Right atrium auricular region (tissue), 2 donors: ENCODE measurements around the gene POLR3A. TPM values are rescaled to one million over a fixed set of nuclear protein-coding genes. Genes with fewer than 3 reads are reported as not detected.

Experiments
- DNase-seq: peaks from one replicate; pipeline ENCODE4 v3.0.0-alpha.2; 2019; ENCODE audit warnings: low spot score
- H3K27ac ChIP-seq, 2 donors: fragments of 200-600 bp; sonication (generic); 1 replicate in 1 of 2; 2 replicates in 1 of 2; pipeline ENCODE4 v1.5.1; 2016 to 2019
- H3K27me3 ChIP-seq, 2 donors: fragments of 200-600 bp; sonication (generic); one replicate each; pipeline versions ENCODE4 v1.5.1 to v1.6.0; 2017 to 2019
- H3K36me3 ChIP-seq: fragments of 200-600 bp; sonication (generic); one replicate; pipeline ENCODE4 v1.5.1; 2016
- H3K4me1 ChIP-seq, 2 donors: fragments of 200-600 bp; sonication (generic); one replicate each; pipeline versions ENCODE4 v1.5.1 to v1.6.0; 2017 to 2019
- H3K4me3 ChIP-seq, 2 donors: fragments of 200-600 bp; sonication (generic); 1 replicate in 1 of 2; 2 replicates in 1 of 2; pipeline ENCODE4 v1.5.1; 2017 to 2019; ENCODE audit warnings: mild to moderate bottlenecking in 1 of 2, moderate library complexity in 1 of 2
- H3K9me3 ChIP-seq, 2 donors: fragments of 200-600 bp; sonication (generic); one replicate each; pipeline ENCODE4 v1.5.1; 2019
- CTCF ChIP-seq, 2 donors: fragments of 200-600 bp; sonication (generic); IDR thresholded peaks; one replicate each; pipeline ENCODE4 v1.5.1; 2019; ENCODE audit warnings: antibody characterized with exemption in 2 of 2
- total RNA-seq, 2 donors: library from RNA; depleted of rRNA; stranded (reverse); fragments of >200 nt; gene quantifications; one replicate each; pipeline ENCODE4 v1.1.0, GENCODE V29; 2016

The POLR3A gene
- total RNA-seq, 2 donors from 2014 or later: 6.9 to 8.2 TPM

GRCh38 chr10:77960829-77961329 lies 68.4 kb downstream of the POLR3A start:
- Histone ChIP-seq H3K4me3 (no peak overlapping the region), H3K27ac (no peak overlapping the region), H3K4me1 (no peaks in the 10 kb centered on the region), H3K27me3 (no peaks in the 10 kb centered on the region), H3K36me3 (no peaks in the 10 kb centered on the region), H3K9me3 (no peaks in the 10 kb centered on the region)
- no peak for TF ChIP-seq CTCF (IDR thresholded peaks at IDR 0.05)
- no peak for DNase-seq

- H3K27ac ChIP-seq: no peak overlapping the region
- no peak for DNase-seq
These were observed 69.3 kb downstream of the POLR3A start for GRCh38 chr10:77959887-77960455.

GRCh38 chr10:77959384-77959783 lies 69.9 kb downstream of the POLR3A start:
- no peaks in the 10 kb centered on the region for H3K9me3 ChIP-seq
- no peak for DNase-seq
- TF ChIP-seq CTCF (IDR thresholded peaks at IDR 0.05): no peak
- no peaks in the 10 kb centered on the region for H3K4me1 ChIP-seq
- no peak overlapping the region for H3K27ac ChIP-seq
- no peaks in the 10 kb centered on the region for H3K27me3 ChIP-seq
- H3K36me3 ChIP-seq: no peaks in the 10 kb centered on the region
- no peak overlapping the region for H3K4me3 ChIP-seq

More at GRCh38 chr10:77959887-77960455, 69.3 kb downstream of the POLR3A start:
- Histone ChIP-seq H3K4me3 (no peak overlapping the region), H3K4me1 (no peaks in the 10 kb centered on the region), H3K9me3 (no peaks in the 10 kb centered on the region), H3K27me3 (no peaks in the 10 kb centered on the region), H3K36me3 (no peaks in the 10 kb centered on the region)
- no peak for TF ChIP-seq CTCF (IDR thresholded peaks at IDR 0.05)

- no peaks in the 10 kb centered on the region for H3K4me1 ChIP-seq
- no peaks in the 10 kb centered on the region for H3K27me3 ChIP-seq
- TF ChIP-seq CTCF (IDR thresholded peaks at IDR 0.05): no peak
- no peaks in the 10 kb centered on the region for H3K36me3 ChIP-seq
- H3K4me3 ChIP-seq: no peak overlapping the region
- H3K27ac ChIP-seq: no peak overlapping the region
- DNase-seq: no peak
- H3K9me3 ChIP-seq: peaks cover 4 to 24% of the 10 kb centered on the region in 2 donors
These were observed 74.2 kb downstream of the POLR3A start for GRCh38 chr10:77955136-77955535.

GRCh38 chr10:77949167-77949566 lies 80.1 kb downstream of the POLR3A start:
- no peaks in the 10 kb centered on the region for H3K36me3 ChIP-seq
- peaks cover 4 to 24% of the 10 kb centered on the region in 2 donors for H3K9me3 ChIP-seq
- no peaks in the 10 kb centered on the region for H3K4me1 ChIP-seq
- no peaks in the 10 kb centered on the region for H3K27me3 ChIP-seq
- no peak overlapping the region for H3K4me3 ChIP-seq
- H3K27ac ChIP-seq: no peak overlapping the region
- no peak for TF ChIP-seq CTCF (IDR thresholded peaks at IDR 0.05)
- no peak for DNase-seq

- Histone ChIP-seq H3K4me1 (peaks cover 0 to 11% of the 10 kb centered on the region in 2 donors), H3K27ac (no peak overlapping the region), H3K36me3 (no peaks in the 10 kb centered on the region), H3K27me3 (no peaks in the 10 kb centered on the region), H3K4me3 (no peak overlapping the region), H3K9me3 (peaks cover 4 to 5% of the 10 kb centered on the region in 2 donors)
- TF ChIP-seq CTCF (IDR thresholded peaks at IDR 0.05): no peak
- no peak for DNase-seq
These were observed 83.2 kb downstream of the POLR3A start for GRCh38 chr10:77946084-77946483.
